SJCRH30 (cell line): ENCODE measurements around the gene GNGT1. TPM values are rescaled to one million over a fixed set of nuclear protein-coding genes. Genes with fewer than 3 reads are reported as not detected.
"Not testable (repeated sequence)": the region's sequence is repeated elsewhere in the genome, so short reads cannot be mapped to it uniquely, and the experiment has no call there.

Source experiments
- DNase-seq, 2 experiments: peaks; one replicate each; pipeline ENCODE4 v3.0.0-alpha.2; 2015 to 2020
- H3K27ac ChIP-seq: fragments of 250-450 bp; sonication (Bioruptor Pico); 2 replicates; pipeline ENCODE4 v1.5.1; 2020; ENCODE audit warnings: mild to moderate bottlenecking, moderate library complexity
- H3K27me3 ChIP-seq: fragments of 250-450 bp; sonication (Bioruptor Pico); 2 replicates; pipeline ENCODE4 v1.5.1; 2020; ENCODE audit warnings: mild to moderate bottlenecking, moderate library complexity
- H3K36me3 ChIP-seq: fragments of 250-450 bp; sonication (Bioruptor Pico); 2 replicates; pipeline ENCODE4 v1.5.1; 2020; ENCODE audit warnings: mild to moderate bottlenecking, moderate library complexity
- H3K4me1 ChIP-seq: fragments of 250-450 bp; sonication (Bioruptor Pico); 2 replicates; pipeline ENCODE4 v1.5.1; 2020; ENCODE audit warnings: mild to moderate bottlenecking, moderate library complexity
- H3K4me3 ChIP-seq: fragments of 250-450 bp; sonication (Bioruptor Pico); 2 replicates; pipeline ENCODE4 v1.5.1; 2020; ENCODE audit warnings: mild to moderate bottlenecking, moderate library complexity
- H3K9me3 ChIP-seq: fragments of 250-450 bp; sonication (Bioruptor Pico); replicated peaks from 2 replicates; pipeline ENCODE4 v1.5.1; 2020; ENCODE audit warnings: mild to moderate bottlenecking, moderate library complexity
- total RNA-seq: library from RNA; depleted of rRNA; stranded (reverse); fragments of >200 nt; shearing (Covaris generic); gene quantifications from 2 replicates; pipeline ENCODE4 v1.2.3, GENCODE V29; 2014

Gene GNGT1
- total RNA-seq, 1 experiment from 2014 or later = 0.65 TPM

GRCh38 chr7:93890464-93891068 lies 15.8 kb upstream of the GNGT1 start, which contains the start of gene TFPI2:
Gene TFPI2 (minus strand): TSS chr7:93890753. CDS start chr7:93890678, 75 bp downstream.
- peak within 1 kb of the TSS; percentile 6; the same call in 1 of the 2 replicates for H3K27ac ChIP-seq
- DNase-seq = peak; percentile 49 to 62
- peaks cover 3% of the 10 kb centered on the region for H3K4me1 ChIP-seq
- no peaks in the 10 kb centered on the region for H3K9me3 ChIP-seq
- no peaks in the 10 kb centered on the region for H3K27me3 ChIP-seq
- H3K4me3 ChIP-seq = peak within 1 kb of the TSS; percentile 68
- no peaks in the 10 kb centered on the region for H3K36me3 ChIP-seq

GRCh38 chr7:93894426-93894825 lies 11.9 kb upstream of the GNGT1 start:
- DNase-seq = no peak
- Histone ChIP-seq H3K9me3 (no peaks in the 10 kb centered on the region), H3K36me3 (no peaks in the 10 kb centered on the region), H3K27me3 (no peaks in the 10 kb centered on the region), H3K4me1 (peaks cover 18% of the 10 kb centered on the region), H3K4me3 (no peak overlapping the region), H3K27ac (no peak overlapping the region)

- Histone ChIP-seq H3K27me3 (no peaks in the 10 kb centered on the region), H3K9me3 (no peaks in the 10 kb centered on the region), H3K4me1 (peaks cover 18% of the 10 kb centered on the region), H3K4me3 (no peak overlapping the region), H3K27ac (no peak overlapping the region), H3K36me3 (no peaks in the 10 kb centered on the region)
- DNase-seq = no peak
These were observed 11.3 kb upstream of the GNGT1 start for GRCh38 chr7:93894966-93895640.

GRCh38 chr7:93895859-93896600 lies 10.3 kb upstream of the GNGT1 start:
- no peaks in the 10 kb centered on the region for H3K36me3 ChIP-seq
- no peak overlapping the region for H3K4me3 ChIP-seq
- DNase-seq = no peak
- no peaks in the 10 kb centered on the region for H3K27me3 ChIP-seq
- H3K9me3 ChIP-seq = no peaks in the 10 kb centered on the region
- H3K27ac ChIP-seq = no peak overlapping the region
- H3K4me1 ChIP-seq = peaks cover 18% of the 10 kb centered on the region

GRCh38 chr7:93897680-93898079 lies 8.7 kb upstream of the GNGT1 start:
- H3K4me3 ChIP-seq = no peak overlapping the region
- DNase-seq = no peak
- H3K27ac ChIP-seq = no peak overlapping the region
- H3K36me3 ChIP-seq = no peaks in the 10 kb centered on the region
- H3K4me1 ChIP-seq = peaks cover 18% of the 10 kb centered on the region
- H3K27me3 ChIP-seq = no peaks in the 10 kb centered on the region
- no peaks in the 10 kb centered on the region for H3K9me3 ChIP-seq

GRCh38 chr7:93902777-93903423 lies 3.5 kb upstream of the GNGT1 start:
- Histone ChIP-seq H3K4me1 (no peaks in the 10 kb centered on the region), H3K36me3 (no peaks in the 10 kb centered on the region), H3K27me3 (no peaks in the 10 kb centered on the region), H3K27ac (no peak overlapping the region), H3K9me3 (no peaks in the 10 kb centered on the region), H3K4me3 (no peak overlapping the region)
- DNase-seq = peak; percentile 13 to 79

- Histone ChIP-seq H3K4me1 (peaks cover 7% of the 10 kb centered on the region; the same call in 1 of the 2 replicates), H3K9me3 (0 out of 2 replicates have a peak, but pooled peaks cover 2% of the 10 kb centered on the region), H3K4me3 (no peak overlapping the region), H3K36me3 (no peaks in the 10 kb centered on the region), H3K27me3 (no peaks in the 10 kb centered on the region), H3K27ac (no peak overlapping the region)
- peak; percentile 29 to 54 for DNase-seq
These were observed 4.0 kb downstream of the GNGT1 start for GRCh38 chr7:93910076-93910994.

GRCh38 chr7:93911242-93911641 lies 4.9 kb downstream of the GNGT1 start:
- H3K9me3 ChIP-seq, H3K27me3 ChIP-seq, DNase-seq, H3K27ac ChIP-seq, H3K4me3 ChIP-seq, H3K4me1 ChIP-seq, H3K36me3 ChIP-seq: not testable (repeated sequence)

GRCh38 chr7:93911661-93912060 lies 5.3 kb downstream of the GNGT1 start:
- not testable (repeated sequence) for H3K9me3 ChIP-seq, H3K27me3 ChIP-seq, H3K4me1 ChIP-seq, H3K36me3 ChIP-seq, H3K4me3 ChIP-seq, DNase-seq, H3K27ac ChIP-seq

- no peak for DNase-seq
- no peaks in the 10 kb centered on the region for H3K27me3 ChIP-seq
- no peak overlapping the region for H3K27ac ChIP-seq
- H3K4me1 ChIP-seq = peaks cover 7% of the 10 kb centered on the region; the same call in 1 of the 2 replicates
- H3K9me3 ChIP-seq = 0 out of 2 replicates have a peak, but pooled peaks cover 4% of the 10 kb centered on the region
- no peaks in the 10 kb centered on the region for H3K36me3 ChIP-seq
- H3K4me3 ChIP-seq = no peak overlapping the region
These were observed 6.8 kb downstream of the GNGT1 start for GRCh38 chr7:93913197-93913596.

- Histone ChIP-seq H3K36me3 (no peaks in the 10 kb centered on the region), H3K4me1 (peaks cover 7% of the 10 kb centered on the region; the same call in 1 of the 2 replicates), H3K27ac (no peak overlapping the region), H3K9me3 (0 out of 2 replicates have a peak, but pooled peaks cover 2% of the 10 kb centered on the region), H3K4me3 (no peak overlapping the region), H3K27me3 (no peaks in the 10 kb centered on the region)
- peak in 1 of 2 experiments; percentile 11 for DNase-seq
These were observed 8.3 kb downstream of the GNGT1 start for GRCh38 chr7:93914581-93915066.

GRCh38 chr7:93915206-93915842 lies 9.0 kb downstream of the GNGT1 start:
- H3K9me3 ChIP-seq, H3K4me1 ChIP-seq, H3K4me3 ChIP-seq, H3K27me3 ChIP-seq, H3K27ac ChIP-seq, DNase-seq, H3K36me3 ChIP-seq: not testable (repeated sequence)

- not testable (repeated sequence) for H3K27ac ChIP-seq, H3K4me3 ChIP-seq, H3K27me3 ChIP-seq, H3K36me3 ChIP-seq, DNase-seq, H3K4me1 ChIP-seq, H3K9me3 ChIP-seq
These were observed 9.5 kb downstream of the GNGT1 start for GRCh38 chr7:93915888-93916287.
